ENCODE measurements around the gene CRABP1. TPM values are rescaled to one million over a fixed set of nuclear protein-coding genes. Genes with fewer than 3 reads are reported as not detected.
"Not testable (repeated sequence)": the region's sequence is repeated elsewhere in the genome, so short reads cannot be mapped to it uniquely, and the experiment has no call there.

CRABP1 gene
- total RNA-seq, 1 donor from 2014 or later, result 0.30 TPM

DNA sequence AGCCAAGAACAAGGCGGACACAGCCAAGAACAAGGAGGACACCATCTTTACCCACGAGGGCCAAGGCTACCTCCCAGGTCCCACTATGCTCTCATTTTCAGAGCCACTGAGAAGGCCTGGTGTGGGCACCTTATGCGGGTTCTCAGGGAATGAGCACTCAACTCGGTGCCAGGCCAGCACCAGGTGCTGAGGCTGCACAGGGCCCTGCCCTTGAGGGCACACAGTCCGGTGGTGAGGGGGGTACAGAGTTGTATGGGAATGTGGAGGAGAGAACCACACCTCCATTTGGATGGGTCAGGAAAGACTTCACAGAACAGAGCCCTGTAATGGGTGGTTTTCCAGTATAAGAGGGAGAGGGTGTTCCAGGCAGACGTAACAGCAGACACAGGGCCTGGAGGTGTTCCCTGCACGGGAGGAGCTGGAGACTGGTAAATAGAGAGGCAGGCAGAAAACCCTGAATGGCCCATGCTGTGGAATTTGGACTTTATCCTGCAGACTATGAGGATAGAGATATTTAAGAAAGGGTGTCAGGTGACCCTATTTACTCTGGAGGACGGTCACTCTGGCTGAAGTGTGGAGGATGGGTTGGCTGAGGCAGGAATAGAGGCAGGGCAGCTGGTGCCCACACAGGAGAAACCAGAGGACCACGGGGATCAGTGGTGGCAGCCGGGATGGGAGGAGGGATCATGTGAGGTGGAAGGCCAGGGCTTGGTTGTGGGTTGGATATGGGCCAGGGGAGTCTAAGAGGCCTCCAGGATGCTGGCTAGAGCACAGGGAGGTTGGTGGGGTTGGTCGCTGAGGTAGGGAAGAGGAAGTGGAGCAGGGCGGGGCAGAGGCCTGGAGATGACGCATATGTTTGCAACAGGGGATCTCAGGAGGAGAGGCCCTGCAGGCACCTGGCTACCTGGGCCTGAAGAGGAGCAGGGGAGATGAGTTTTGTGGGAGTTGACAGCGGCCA lies 34.6 kb downstream of the CRABP1 start:
- H2AFZ ChIP-seq (ENCODE audit: low read depth, low read length), result no peak overlapping the region
- FAIRE-seq (no peak), DNase-seq (ENCODE audit: low read depth) (no peak)
- TF ChIP-seq, protein P1, sequence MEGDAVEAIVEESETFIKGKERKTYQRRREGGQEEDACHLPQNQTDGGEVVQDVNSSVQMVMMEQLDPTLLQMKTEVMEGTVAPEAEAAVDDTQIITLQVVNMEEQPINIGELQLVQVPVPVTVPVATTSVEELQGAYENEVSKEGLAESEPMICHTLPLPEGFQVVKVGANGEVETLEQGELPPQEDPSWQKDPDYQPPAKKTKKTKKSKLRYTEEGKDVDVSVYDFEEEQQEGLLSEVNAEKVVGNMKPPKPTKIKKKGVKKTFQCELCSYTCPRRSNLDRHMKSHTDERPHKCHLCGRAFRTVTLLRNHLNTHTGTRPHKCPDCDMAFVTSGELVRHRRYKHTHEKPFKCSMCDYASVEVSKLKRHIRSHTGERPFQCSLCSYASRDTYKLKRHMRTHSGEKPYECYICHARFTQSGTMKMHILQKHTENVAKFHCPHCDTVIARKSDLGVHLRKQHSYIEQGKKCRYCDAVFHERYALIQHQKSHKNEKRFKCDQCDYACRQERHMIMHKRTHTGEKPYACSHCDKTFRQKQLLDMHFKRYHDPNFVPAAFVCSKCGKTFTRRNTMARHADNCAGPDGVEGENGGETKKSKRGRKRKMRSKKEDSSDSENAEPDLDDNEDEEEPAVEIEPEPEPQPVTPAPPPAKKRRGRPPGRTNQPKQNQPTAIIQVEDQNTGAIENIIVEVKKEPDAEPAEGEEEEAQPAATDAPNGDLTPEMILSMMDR (IDR thresholded peaks at IDR 0.05; ENCODE audit: insufficient read depth, low read depth, low read length), result no peak
- TF ChIP-seq EZH2 (IDR thresholded peaks at IDR 0.05; ENCODE audit: insufficient read depth, low read length), result no peak
- H3K27ac ChIP-seq (ENCODE audit: low read depth, low read length), result no peak overlapping the region
- no peaks in the 10 kb centered on the region for H3K79me2 ChIP-seq (ENCODE audit: insufficient read depth, low read length)
- H3K27me3 ChIP-seq (ENCODE audit: insufficient read depth, low read length), result no peaks in the 10 kb centered on the region
- H3K27ac Mint-ChIP-seq (ENCODE audit: unreplicated experiment), result no peak overlapping the region
- no peak overlapping the region for H3K4me3 Mint-ChIP-seq (ENCODE audit: unreplicated experiment)
- H3K4me2 ChIP-seq (ENCODE audit: low read length), result no peak overlapping the region
- H3K9me3 ChIP-seq (ENCODE audit: insufficient read depth, low read depth, low read length), result no peaks in the 10 kb centered on the region
- H3K9me3 Mint-ChIP-seq (ENCODE audit: unreplicated experiment), result peaks cover 5% of the 10 kb centered on the region
- H3K36me3 ChIP-seq (ENCODE audit: insufficient read depth, low read length), result no peaks in the 10 kb centered on the region
- H3K4me1 Mint-ChIP-seq (ENCODE audit: low read depth, unreplicated experiment), result no peaks in the 10 kb centered on the region
- H3K9ac ChIP-seq (ENCODE audit: low read length), result no peak overlapping the region
- peaks cover 23% of the 10 kb centered on the region for H3K27me3 Mint-ChIP-seq (ENCODE audit: low read depth, unreplicated experiment)
- no peaks in the 10 kb centered on the region for H4K20me1 ChIP-seq (ENCODE audit: insufficient read depth, low read length)
- H3K36me3 Mint-ChIP-seq (ENCODE audit: low read depth, unreplicated experiment), result no peaks in the 10 kb centered on the region
- H3K4me1 ChIP-seq (ENCODE audit: insufficient read depth, low read length), result no peaks in the 10 kb centered on the region
- H3K4me3 ChIP-seq (ENCODE audit: insufficient read depth, low read depth, low read length), result no peak overlapping the region

DNA sequence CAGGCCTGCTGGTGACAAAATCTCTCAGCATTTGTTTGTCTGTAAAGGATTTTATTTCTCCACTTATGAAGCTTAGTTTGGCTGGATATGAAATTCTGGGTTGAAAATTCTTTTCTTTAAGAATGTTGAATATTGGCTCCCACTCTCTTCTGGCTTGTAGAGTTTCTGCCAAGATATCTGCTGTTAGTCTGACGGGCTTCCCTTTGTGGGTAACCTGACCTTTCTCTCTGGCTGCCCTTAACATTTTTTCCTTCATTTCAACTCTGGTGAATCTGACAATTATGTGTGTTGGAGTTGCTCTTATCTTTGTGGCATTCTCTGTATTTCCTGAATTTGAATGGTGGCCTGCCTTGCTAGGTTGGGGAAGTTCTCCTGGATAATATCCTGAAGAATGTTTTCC lies 40.0 kb downstream of the CRABP1 start:
- H3K4me3 ChIP-seq (ENCODE audit: insufficient read depth, low read depth, low read length); H3K79me2 ChIP-seq (ENCODE audit: insufficient read depth, low read length); H3K36me3 ChIP-seq (ENCODE audit: insufficient read depth, low read length); H3K36me3 Mint-ChIP-seq (ENCODE audit: low read depth, unreplicated experiment); H3K9me3 ChIP-seq (ENCODE audit: insufficient read depth, low read depth, low read length); H3K27ac Mint-ChIP-seq (ENCODE audit: unreplicated experiment); FAIRE-seq; H2AFZ ChIP-seq (ENCODE audit: low read depth, low read length); H3K4me1 Mint-ChIP-seq (ENCODE audit: low read depth, unreplicated experiment); DNase-seq (ENCODE audit: low read depth); H3K27ac ChIP-seq (ENCODE audit: low read depth, low read length); H3K4me2 ChIP-seq (ENCODE audit: low read length); H3K4me3 Mint-ChIP-seq (ENCODE audit: unreplicated experiment); H4K20me1 ChIP-seq (ENCODE audit: insufficient read depth, low read length); H3K4me1 ChIP-seq (ENCODE audit: insufficient read depth, low read length); H3K9ac ChIP-seq (ENCODE audit: low read length): not testable (repeated sequence)
- H3K9me3 Mint-ChIP-seq (ENCODE audit: unreplicated experiment), result peaks cover 13% of the 10 kb centered on the region
- peaks cover 14% of the 10 kb centered on the region for H3K27me3 ChIP-seq (ENCODE audit: insufficient read depth, low read length)
- peaks cover 30% of the 10 kb centered on the region for H3K27me3 Mint-ChIP-seq (ENCODE audit: low read depth, unreplicated experiment)

DNA sequence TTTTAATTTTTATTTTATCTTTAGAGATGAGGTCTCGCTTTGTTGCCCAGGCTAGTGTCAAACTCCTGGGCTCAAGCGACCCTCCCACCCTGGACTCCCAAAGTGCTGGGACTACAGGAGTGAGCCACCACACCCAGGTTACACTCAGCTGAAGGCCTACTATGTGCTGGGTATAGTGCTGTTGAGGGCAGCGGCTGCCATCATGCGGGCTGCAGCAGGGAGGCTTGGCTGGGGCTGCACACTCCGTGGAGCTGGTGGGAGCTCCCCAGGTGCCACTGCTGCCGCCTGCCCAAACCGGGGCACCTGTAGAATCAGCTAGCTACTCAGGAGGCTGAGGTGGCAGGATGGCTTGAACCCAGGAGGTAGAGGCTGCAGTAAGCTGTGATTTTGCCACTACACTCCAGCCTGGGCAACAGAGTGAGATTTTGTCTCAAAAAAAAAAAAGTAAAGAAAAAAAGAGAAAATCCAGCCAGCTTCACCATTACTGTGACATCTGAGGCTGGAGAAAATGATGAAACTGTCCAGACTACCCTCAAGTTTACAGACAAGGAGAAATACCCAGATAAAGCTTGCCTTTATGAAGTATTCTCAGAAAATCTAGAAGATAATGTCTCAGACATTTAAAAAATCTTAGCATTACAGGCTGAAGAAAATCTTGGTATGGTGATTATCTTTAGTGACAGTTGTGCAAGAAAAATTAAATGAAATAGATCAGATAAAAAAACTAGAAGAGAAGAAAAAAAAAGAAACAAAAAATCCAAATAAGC lies 42.1 kb downstream of the CRABP1 start:
- Histone ChIP-seq H3K4me2 (ENCODE audit: low read length) (no peak overlapping the region), H3K27me3 (ENCODE audit: insufficient read depth, low read length) (peaks cover 22% of the 10 kb centered on the region), H4K20me1 (ENCODE audit: insufficient read depth, low read length) (no peaks in the 10 kb centered on the region), H3K4me1 (ENCODE audit: insufficient read depth, low read length) (no peaks in the 10 kb centered on the region), H3K79me2 (ENCODE audit: insufficient read depth, low read length) (no peaks in the 10 kb centered on the region), H2AFZ (ENCODE audit: low read depth, low read length) (no peak overlapping the region), H3K27ac (ENCODE audit: low read depth, low read length) (no peak overlapping the region), H3K36me3 (ENCODE audit: insufficient read depth, low read length) (no peaks in the 10 kb centered on the region), H3K9me3 (ENCODE audit: insufficient read depth, low read depth, low read length) (no peaks in the 10 kb centered on the region), H3K9ac (ENCODE audit: low read length) (no peak overlapping the region), H3K4me3 (ENCODE audit: insufficient read depth, low read depth, low read length) (no peak overlapping the region)
- no peak overlapping the region for H3K27ac Mint-ChIP-seq (ENCODE audit: unreplicated experiment)
- no peak overlapping the region for H3K4me3 Mint-ChIP-seq (ENCODE audit: unreplicated experiment)
- H3K4me1 Mint-ChIP-seq (ENCODE audit: low read depth, unreplicated experiment), result no peaks in the 10 kb centered on the region
- H3K36me3 Mint-ChIP-seq (ENCODE audit: low read depth, unreplicated experiment), result no peaks in the 10 kb centered on the region
- peaks cover 13% of the 10 kb centered on the region for H3K9me3 Mint-ChIP-seq (ENCODE audit: unreplicated experiment)
- DNase-seq (ENCODE audit: low read depth) (no peak), FAIRE-seq (no peak)
- H3K27me3 Mint-ChIP-seq (ENCODE audit: low read depth, unreplicated experiment), result peaks cover 41% of the 10 kb centered on the region
- TF ChIP-seq, protein P1 (IDR thresholded peaks at IDR 0.05; ENCODE audit: insufficient read depth, low read depth, low read length), result no peak
- no peak for TF ChIP-seq EZH2 (IDR thresholded peaks at IDR 0.05; ENCODE audit: insufficient read depth, low read length)
